Naive thymus-derived CD4-positive, alpha-beta T cell (primary cell): ENCODE data around the gene WNT5B. TPM values are rescaled to one million over a fixed set of nuclear protein-coding genes. Genes with fewer than 3 reads are reported as not detected.

Experiments
- ATAC-seq: fragments of 150-1000 bp; cut with Tn5 transposase; 2 replicates; pipeline ENCODE4 v1.10.0; 2021; ENCODE audit warnings: mild to moderate bottlenecking, moderate library complexity
- CTCF ChIA-PET: fragments of 350-600 bp; sonication (Branson Sonifier 250); formaldehyde crosslinking; loops from one replicate; lab custom pipeline; 2021; ENCODE audit warnings: antibody characterized with exemption; lab: Charles Lee
- POLR2A ChIA-PET: fragments of 350-600 bp; sonication (Branson Sonifier 250); formaldehyde crosslinking; loops from one replicate; lab custom pipeline; 2021; ENCODE audit warnings: antibody characterized with exemption, inconsistent platforms; lab: Charles Lee
- DNase-seq, 9 donors: peaks; one replicate each; pipeline versions ENCODE4 v3.0.0 to v3.0.0-alpha.2; 2020 to 2022; ENCODE audit warnings: mixed read lengths in 1 of 9
- H3K27ac ChIP-seq: one replicate; pipeline ENCODE4 v1.7.0; 2013; ENCODE audit warnings: mild to moderate bottlenecking, low read depth, low read length, moderate library complexity
- H3K27me3 ChIP-seq, 2 donors: one replicate each; pipeline ENCODE4 v1.7.0; 2013; ENCODE audit warnings: low read length in 2 of 2, mild to moderate bottlenecking in 2 of 2, moderate library complexity in 2 of 2; ENCODE audit not compliant: control insufficient read depth in 2 of 2, insufficient read depth in 2 of 2
- H3K36me3 ChIP-seq, 3 experiments: 1 replicate in 2 of 3; 2 replicates in 1 of 3; pipeline ENCODE4 v1.7.0; 2013; ENCODE audit warnings: low read length in 3 of 3, mild to moderate bottlenecking in 3 of 3, moderate library complexity in 1 of 3; ENCODE audit not compliant: insufficient read depth in 3 of 3, control insufficient read depth in 2 of 3
- H3K4me1 ChIP-seq, 2 donors: one replicate each; pipeline ENCODE4 v1.7.0; 2013; ENCODE audit warnings: low read length in 2 of 2, mild to moderate bottlenecking in 2 of 2, moderate library complexity in 1 of 2; ENCODE audit not compliant: control insufficient read depth in 2 of 2, insufficient read depth in 2 of 2
- H3K4me3 ChIP-seq: 2 replicates; pipeline ENCODE4 v1.7.0; 2013; ENCODE audit warnings: mild to moderate bottlenecking, low read length
- H3K9me3 ChIP-seq, 3 experiments: 1 replicate in 2 of 3; 2 replicates in 1 of 3; pipeline ENCODE4 v1.7.0; 2013; ENCODE audit warnings: low read length in 3 of 3; ENCODE audit not compliant: control insufficient read depth in 2 of 3
- H3K27ac Mint-ChIP-seq, 9 donors: one replicate each; pipeline ENCODE4 v1.8.0; 2020 to 2022; ENCODE audit warnings: mixed read lengths in 9 of 9, mild to moderate bottlenecking in 8 of 9, moderate library complexity in 5 of 9, inconsistent platforms in 2 of 9
- H3K27me3 Mint-ChIP-seq, 5 donors: one replicate each; pipeline ENCODE4 v1.8.0; 2021 to 2022; ENCODE audit warnings: mixed read lengths in 5 of 5, mild to moderate bottlenecking in 1 of 5
- H3K36me3 Mint-ChIP-seq, 5 donors: one replicate each; pipeline ENCODE4 v1.8.0; 2020 to 2022; ENCODE audit warnings: mixed read lengths in 5 of 5, mild to moderate bottlenecking in 3 of 5, inconsistent platforms in 1 of 5
- H3K4me1 Mint-ChIP-seq, 7 donors: one replicate each; pipeline ENCODE4 v1.8.0; 2020 to 2022; ENCODE audit warnings: mixed read lengths in 7 of 7, mild to moderate bottlenecking in 3 of 7, inconsistent platforms in 1 of 7
- H3K4me3 Mint-ChIP-seq, 10 donors: one replicate each; pipeline ENCODE4 v1.8.0; 2020 to 2022; ENCODE audit warnings: mild to moderate bottlenecking in 10 of 10, mixed read lengths in 10 of 10, moderate library complexity in 6 of 10, inconsistent platforms in 2 of 10
- H3K9me3 Mint-ChIP-seq, 11 donors: one replicate each; pipeline ENCODE4 v1.8.0; 2020 to 2022; ENCODE audit warnings: mixed read lengths in 11 of 11, mild to moderate bottlenecking in 4 of 11, inconsistent platforms in 1 of 11, moderate library complexity in 1 of 11
- intact Hi-C, 2 donors: fragments of 100-400 bp; cut with micrococcal nuclease; formaldehyde crosslinking; loops; one replicate each; pipeline ENCODE4 v1.15.1; 2023
- polyA plus RNA-seq, 2 donors: library from polyadenylated mRNA; unstranded; fragments of 300-500 nt; fragmentation: Illumina TruSeq; gene quantifications; one replicate each; pipeline ENCODE4 v1.2.3, GENCODE V29; 2021
- total RNA-seq, 6 experiments: library from RNA in 5 of 6; stranded (reverse) in 5 of 6; gene quantifications; 1 replicate in 5 of 6; 2 replicates in 1 of 6; pipeline ENCODE4 v1.2.3 and lab custom pipeline; 2021 to 2026

Gene WNT5B
- total and polyA plus RNA-seq, 7 experiments from 2014 or later: 0.29 to 0.92 (median 0.37) TPM; not detected in 4

DNA sequence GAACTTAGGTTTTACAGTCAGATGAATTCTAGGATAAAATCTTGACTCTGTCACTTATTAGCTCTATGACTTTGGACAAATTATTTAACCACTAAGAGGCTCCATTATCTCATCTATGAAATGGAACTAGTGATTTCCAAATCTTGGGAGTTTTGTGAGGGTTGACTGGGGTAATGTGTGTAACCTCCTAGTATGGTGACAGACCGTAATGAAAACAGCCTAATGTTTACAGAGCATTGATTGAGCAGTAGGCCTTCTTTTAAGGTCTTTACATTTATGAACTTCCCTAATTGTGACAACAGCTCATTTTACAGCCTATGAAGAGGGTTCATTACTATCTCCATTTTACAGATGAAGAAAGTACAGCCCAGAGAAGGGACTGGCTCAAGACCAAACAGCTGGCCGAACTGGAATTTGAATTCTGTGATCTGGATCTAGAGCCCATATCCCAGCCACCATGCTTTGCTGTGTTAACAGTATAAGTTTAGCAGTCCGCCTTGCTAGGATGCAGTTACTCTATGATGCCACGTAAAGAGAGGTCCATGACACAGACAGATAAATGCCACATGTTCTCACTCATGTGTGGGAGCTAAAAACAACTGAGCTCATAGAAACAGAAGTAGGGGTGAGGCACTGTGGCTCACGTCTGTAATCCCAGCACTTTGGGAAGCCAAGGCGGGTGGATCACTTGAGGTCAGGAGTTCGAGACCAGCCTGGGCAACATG, 25.6 kb upstream of the WNT5B start:
- Mint-ChIP-seq H3K36me3 (peaks cover 0 to 3% (median 0%) of the 10 kb centered on the region in 5 donors), H3K4me3 (peak overlapping the region in 8 of 10 donors; percentile 5 to 91 (median 74)), H3K9me3 (no peaks in the 10 kb centered on the region), H3K27me3 (peaks cover 0 to 8% (median 0%) of the 10 kb centered on the region in 5 donors), H3K4me1 (peaks cover 20 to 44% (median 38%) of the 10 kb centered on the region in 7 donors), H3K27ac (peak overlapping the region; percentile 89 to 100 (median 96))
- ChIA-PET CTCF (interaction anchor here (0.6 to 3.6 kb wide), 10 partner anchors 8 to 1150 kb away, joined by 3 to 39 read pairs (median 4); no protein-coding TSS in a partner anchor), POLR2A (interaction anchor here (0.9 to 4.1 kb wide), 6 partner anchors 10 to 487 kb away, joined by 3 to 82 read pairs (median 4); partner anchors contain the start of gene FBXL14)
- Histone ChIP-seq H3K9me3 (no peaks in the 10 kb centered on the region), H3K27me3 (no peaks in the 10 kb centered on the region), H3K4me1 (peaks cover 13 to 15% of the 10 kb centered on the region in 2 donors), H3K27ac (no peak overlapping the region), H3K4me3 (no peak overlapping the region), H3K36me3 (no peaks in the 10 kb centered on the region)
- DNase-seq (no peak), ATAC-seq (no peak)
- intact Hi-C loops: loop anchor here in 1 of 2 donors (10.0 kb wide), 1 partner anchor 399 kb away; no protein-coding TSS in a partner anchor

DNA sequence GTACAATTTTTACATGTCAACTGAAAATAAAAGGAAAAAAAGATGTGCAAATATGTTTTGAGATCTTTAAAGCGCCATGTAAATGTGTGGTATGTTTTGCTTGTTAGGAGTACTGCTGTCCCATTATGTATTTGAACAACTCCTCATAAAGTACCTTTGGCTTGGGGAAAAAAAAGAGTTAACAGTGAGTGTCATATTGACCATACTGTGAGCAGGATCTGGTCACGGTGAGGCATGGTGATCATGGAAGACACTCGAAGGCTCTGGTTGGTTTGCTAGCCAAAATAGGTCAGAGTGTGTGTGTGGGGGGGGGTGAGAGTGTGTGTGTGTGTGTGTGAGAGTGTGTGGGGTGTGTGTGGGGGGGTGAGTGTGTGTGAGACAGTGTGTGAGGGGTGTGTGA, 24.6 kb upstream of the WNT5B start:
- POLR2A ChIA-PET: interaction anchor here (1.0 to 4.1 kb wide), 2 partner anchors 11 to 14 kb away, joined by 3 to 82 read pairs; partner anchors contain the start of gene FBXL14

DNA sequence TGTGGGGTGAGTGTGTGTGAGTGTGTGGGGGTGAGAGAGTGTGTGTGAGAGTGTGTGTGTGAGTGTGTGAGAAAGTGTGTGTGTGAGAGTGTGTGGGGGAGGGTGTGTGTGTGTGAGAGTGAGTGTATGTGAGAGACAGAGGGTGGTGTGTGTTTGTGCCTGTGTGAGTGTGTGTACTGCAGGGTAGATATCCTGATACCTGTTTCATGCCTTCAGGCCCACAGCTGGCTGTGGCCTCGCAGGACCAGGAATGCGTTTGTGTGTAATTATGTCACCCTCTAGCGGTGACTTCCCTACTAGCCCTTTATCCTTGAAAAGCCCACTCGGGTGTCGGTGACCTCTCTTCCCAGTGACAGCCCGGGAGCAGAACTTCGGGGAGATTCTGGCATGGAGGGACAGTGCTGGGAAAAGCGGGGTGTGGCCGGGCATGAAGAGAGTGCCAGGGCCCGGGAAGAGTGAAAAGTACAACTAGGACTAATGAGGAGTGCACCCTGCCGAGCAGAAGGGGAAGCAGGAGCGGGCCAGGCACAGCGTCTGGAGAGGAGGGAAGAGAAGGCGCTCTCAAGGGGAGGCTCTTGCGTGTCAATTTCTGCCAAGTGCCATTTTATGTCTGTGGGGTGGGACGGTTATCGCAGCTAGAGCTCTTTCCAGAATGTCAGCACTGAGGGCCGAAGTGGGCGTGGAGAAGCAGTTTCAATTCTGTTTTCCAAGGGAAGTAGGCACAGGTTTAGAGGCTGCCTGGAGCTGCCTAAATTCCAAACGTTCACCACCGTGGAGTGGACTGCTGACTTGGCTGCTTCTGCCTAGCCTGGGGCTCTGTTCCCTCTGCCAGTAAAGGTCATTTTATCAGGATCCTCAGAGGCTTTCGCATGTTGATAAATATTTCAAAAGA, 23.7 kb upstream of the WNT5B start:
- H3K4me1 ChIP-seq: peaks cover 13 to 15% of the 10 kb centered on the region in 2 donors

More for the DNA sequence above, 24.6 kb upstream of the WNT5B start:
- Histone ChIP-seq H3K36me3 (no peaks in the 10 kb centered on the region), H3K4me1 (peaks cover 13 to 15% of the 10 kb centered on the region in 2 donors), H3K27me3 (no peaks in the 10 kb centered on the region), H3K9me3 (no peaks in the 10 kb centered on the region), H3K27ac (no peak overlapping the region), H3K4me3 (no peak overlapping the region)
- ATAC-seq (no peak), DNase-seq (no peak)
- Mint-ChIP-seq H3K36me3 (no peaks in the 10 kb centered on the region), H3K4me1 (peaks cover 20 to 44% (median 38%) of the 10 kb centered on the region in 7 donors), H3K9me3 (no peaks in the 10 kb centered on the region), H3K4me3 (peak overlapping the region in 4 of 10 donors; percentile 13 to 86 (median 24)), H3K27me3 (peaks cover 0 to 8% (median 0%) of the 10 kb centered on the region in 5 donors), H3K27ac (peak overlapping the region in 7 of 9 donors; percentile 28 to 96 (median 69))
- CTCF ChIA-PET: interaction anchor here (0.6 to 3.6 kb wide), 8 partner anchors 11 to 486 kb away, joined by 3 to 52 read pairs (median 6); no protein-coding TSS in a partner anchor
- intact Hi-C loops: loop anchor here (2.0 to 10.0 kb wide), 2 partner anchors 400 kb away; no protein-coding TSS in a partner anchor

DNA sequence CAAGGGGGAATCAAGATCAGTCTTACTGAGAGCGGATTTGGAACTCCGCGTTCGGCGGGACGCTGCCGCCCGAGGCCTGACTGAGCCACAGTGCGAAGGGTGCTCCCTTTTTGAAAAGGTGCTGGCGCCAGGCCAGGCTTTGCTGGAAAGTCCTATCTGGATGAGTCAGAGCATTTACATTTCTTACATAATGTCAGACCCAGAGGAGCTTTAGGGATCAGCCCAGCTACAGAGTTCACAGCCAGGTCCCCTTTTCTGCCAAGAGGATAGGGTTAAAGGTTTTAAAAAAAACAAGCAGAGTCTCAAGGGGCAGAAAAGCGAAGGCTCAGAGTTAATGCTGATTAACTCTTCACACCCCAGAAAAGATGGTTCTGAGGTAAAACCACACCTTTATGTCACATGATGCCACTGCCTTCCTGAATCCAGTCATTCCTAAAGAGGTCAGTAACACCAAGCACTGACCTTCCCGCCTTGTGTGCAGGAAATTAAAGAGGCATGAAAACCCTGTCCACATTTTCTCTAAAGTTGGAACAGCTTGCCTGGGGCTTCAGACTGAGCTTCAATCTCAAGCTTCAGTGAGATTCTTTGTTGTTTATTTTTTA, 22.9 kb upstream of the WNT5B start:
- H3K27me3 Mint-ChIP-seq: peaks cover 0 to 12% (median 0%) of the 10 kb centered on the region in 5 donors
- Histone ChIP-seq H3K27ac (no peak overlapping the region), H3K27me3 (no peaks in the 10 kb centered on the region), H3K36me3 (no peaks in the 10 kb centered on the region), H3K9me3 (no peaks in the 10 kb centered on the region), H3K4me1 (peaks cover 13 to 15% of the 10 kb centered on the region in 2 donors), H3K4me3 (no peak overlapping the region)
- H3K27ac Mint-ChIP-seq: peak overlapping the region in 5 of 9 donors; percentile 37 to 85 (median 58)
- H3K9me3 Mint-ChIP-seq: no peaks in the 10 kb centered on the region
- H3K36me3 Mint-ChIP-seq: no peaks in the 10 kb centered on the region
- intact Hi-C loops: loop anchor here (5.0 to 10.0 kb wide), 2 partner anchors 209 to 401 kb away; no protein-coding TSS in a partner anchor
- H3K4me1 Mint-ChIP-seq: peaks cover 16 to 37% (median 31%) of the 10 kb centered on the region in 7 donors
- CTCF ChIA-PET: interaction anchor here (0.7 to 2.8 kb wide), 6 partner anchors 13 to 488 kb away, joined by 3 to 52 read pairs (median 5); no protein-coding TSS in a partner anchor
- POLR2A ChIA-PET: interaction anchor here (0.7 to 2.0 kb wide), 4 partner anchors 11 to 488 kb away, joined by 4 to 7 read pairs (median 4); partner anchors contain the start of gene FBXL14
- ATAC-seq: peak; percentile 49
- peak overlapping the region; percentile 80 to 94 (median 86) for H3K4me3 Mint-ChIP-seq
- DNase-seq: peak in 3 of 9 donors; percentile 27 to 63 (median 37)

More for the DNA sequence above, 23.7 kb upstream of the WNT5B start:
- POLR2A ChIA-PET: interaction anchor here (0.7 to 2.0 kb wide), 5 partner anchors 11 to 487 kb away, joined by 3 to 7 read pairs (median 4); partner anchors contain the start of gene FBXL14
- Mint-ChIP-seq H3K4me1 (peaks cover 20 to 44% (median 38%) of the 10 kb centered on the region in 7 donors), H3K27ac (peak overlapping the region in 8 of 9 donors; percentile 27 to 87 (median 56)), H3K27me3 (peaks cover 0 to 8% (median 0%) of the 10 kb centered on the region in 5 donors), H3K9me3 (no peaks in the 10 kb centered on the region), H3K4me3 (peak overlapping the region; percentile 80 to 94 (median 86)), H3K36me3 (no peaks in the 10 kb centered on the region)
- Histone ChIP-seq H3K36me3 (no peaks in the 10 kb centered on the region), H3K27me3 (no peaks in the 10 kb centered on the region), H3K27ac (no peak overlapping the region), H3K9me3 (no peaks in the 10 kb centered on the region), H3K4me3 (peak overlapping the region; percentile 55)
- intact Hi-C loops: loop anchor here (1.0 to 10.0 kb wide), 9 partner anchors 11 to 789 kb away; partner anchors contain the start of gene FBXL14 (in 1 of the 2)
- ATAC-seq (peak; percentile 83), DNase-seq (peak; percentile 32 to 76 (median 68))
- CTCF ChIA-PET: interaction anchor here (0.6 to 2.8 kb wide), 10 partner anchors 12 to 487 kb away, joined by 3 to 52 read pairs (median 5); no protein-coding TSS in a partner anchor

DNA sequence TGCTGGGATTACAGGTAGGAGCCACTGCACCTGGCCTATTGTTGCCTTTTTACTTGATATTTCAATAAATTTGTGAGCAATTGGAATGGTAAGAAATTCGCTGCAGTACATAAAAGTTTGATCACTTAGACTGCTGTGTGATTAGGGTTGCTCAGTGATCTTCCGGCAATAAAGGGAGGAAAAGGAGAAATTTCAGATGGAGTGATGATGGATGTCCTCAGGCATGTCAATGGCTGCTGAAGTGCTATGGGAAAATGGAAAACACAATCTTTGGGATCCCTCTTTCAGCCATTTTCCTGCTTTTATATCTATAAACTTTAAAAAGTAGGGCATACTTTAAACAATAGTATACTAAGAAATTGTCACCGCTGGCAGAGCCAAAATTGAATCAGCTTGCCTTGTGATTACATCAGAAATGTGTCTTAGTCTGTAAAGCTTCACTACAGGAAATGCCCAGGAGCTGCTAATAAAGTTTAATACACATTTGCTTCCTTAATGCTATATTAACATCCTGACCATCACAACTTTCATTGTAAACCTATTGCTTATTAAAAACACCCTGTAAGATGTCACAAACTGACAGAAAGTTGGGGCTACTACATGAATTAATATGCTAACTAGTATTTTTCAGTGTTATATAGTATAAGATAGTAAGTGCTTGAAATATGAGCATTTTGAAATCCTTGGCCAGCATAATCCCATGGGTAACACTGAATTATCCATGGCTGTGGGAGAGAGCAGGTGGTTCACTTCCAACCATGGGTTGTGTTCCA, 20.9 kb upstream of the WNT5B start:
- H3K27ac ChIP-seq: no peak overlapping the region
- ATAC-seq (no peak), DNase-seq (no peak)
- H3K9me3 ChIP-seq: no peaks in the 10 kb centered on the region
- peaks cover 7 to 18% (median 13%) of the 10 kb centered on the region in 7 donors for H3K4me1 Mint-ChIP-seq
- no peak overlapping the region for H3K4me3 Mint-ChIP-seq
- POLR2A ChIA-PET: no interaction called here
- intact Hi-C loops: loop anchor here (5.0 to 10.0 kb wide), 2 partner anchors 211 to 403 kb away; no protein-coding TSS in a partner anchor
- peaks cover 4 to 8% of the 10 kb centered on the region in 2 donors for H3K4me1 ChIP-seq
- H3K4me3 ChIP-seq: no peak overlapping the region
- no peaks in the 10 kb centered on the region for H3K27me3 ChIP-seq
- H3K36me3 Mint-ChIP-seq: no peaks in the 10 kb centered on the region
- H3K36me3 ChIP-seq: no peaks in the 10 kb centered on the region
- no peak overlapping the region for H3K27ac Mint-ChIP-seq
- CTCF ChIA-PET: interaction anchor here (0.6 to 1.0 kb wide), 2 partner anchors 120 to 490 kb away, joined by 5 read pairs; no protein-coding TSS in a partner anchor
- H3K27me3 Mint-ChIP-seq: peaks cover 0 to 23% (median 0%) of the 10 kb centered on the region in 5 donors
- H3K9me3 Mint-ChIP-seq: no peaks in the 10 kb centered on the region
